Neural cell (in vitro differentiated cells): ENCODE results near the gene WFS1. TPM values are rescaled to one million over a fixed set of nuclear protein-coding genes. Genes with fewer than 3 reads are reported as not detected.

ENCODE experiments used
- H2AFZ ChIP-seq: fragments of 200-600, 300-800 bp; sonication (generic), shearing (Covaris generic); 2 replicates; pipeline ENCODE4 v1.6.0; 2014; ENCODE audit warnings: low read depth, mild to moderate bottlenecking, antibody characterized with exemption, low read length, moderate library complexity
- H3F3A ChIP-seq: fragments of 200-600 bp; shearing (Covaris generic); 2 replicates; pipeline ENCODE4 v1.6.1; 2016; ENCODE audit warnings: mild to moderate bottlenecking, moderate library complexity, mixed read lengths, antibody characterized with exemption, low read length; ENCODE audit not compliant: insufficient read depth, poor library complexity, severe bottlenecking
- H3K27ac ChIP-seq: fragments of 200-600, 300-800 bp; sonication (generic), shearing (Covaris generic); 2 replicates; pipeline ENCODE4 v1.5.1; 2014; ENCODE audit warnings: mild to moderate bottlenecking, low read length, moderate library complexity
- H3K27me3 ChIP-seq: fragments of 300-800, 200-600 bp; sonication (generic), shearing (Covaris generic); 2 replicates; pipeline ENCODE4 v1.6.0; 2014; ENCODE audit warnings: mild to moderate bottlenecking, low read depth, low read length, moderate library complexity; ENCODE audit not compliant: insufficient read depth
- H3K36me3 ChIP-seq: fragments of 300-800, 200-600 bp; sonication (generic), shearing (Covaris generic); 2 replicates; pipeline ENCODE4 v1.5.1; 2014; ENCODE audit warnings: mild to moderate bottlenecking, antibody characterized with exemption, low read length, moderate library complexity; ENCODE audit not compliant: insufficient read depth
- H3K4me2 ChIP-seq: fragments of 300-800, 200-600 bp; sonication (generic), shearing (Covaris generic); 2 replicates; pipeline ENCODE4 v1.6.0; 2014; ENCODE audit warnings: mild to moderate bottlenecking, low read length
- H3K4me3 ChIP-seq: fragments of 300-800, 200-600 bp; sonication (generic), shearing (Covaris generic); 2 replicates; pipeline ENCODE4 v1.5.1; 2014; ENCODE audit warnings: mild to moderate bottlenecking, low read length, moderate library complexity
- H3K79me2 ChIP-seq: fragments of 200-600 bp; shearing (Covaris generic); replicated peaks from 2 replicates; pipeline ENCODE4 v1.6.0; 2014; ENCODE audit warnings: mild to moderate bottlenecking, low read length, moderate library complexity; ENCODE audit not compliant: insufficient read depth
- H3K9ac ChIP-seq: fragments of 300-800, 200-600 bp; sonication (generic), shearing (Covaris generic); 2 replicates; pipeline ENCODE4 v1.6.1; 2016; ENCODE audit warnings: mild to moderate bottlenecking, low read length, mixed read lengths
- H3K9me2 ChIP-seq: fragments of 200-600 bp; shearing (Covaris generic); 2 replicates; pipeline ENCODE4 v1.6.1; 2016; ENCODE audit warnings: mild to moderate bottlenecking, low read length, mixed read lengths; ENCODE audit not compliant: insufficient read depth
- H3K9me3 ChIP-seq: fragments of 200-600, 300-800 bp; sonication (generic), shearing (Covaris generic); 2 replicates; pipeline ENCODE4 v1.6.1; 2016; ENCODE audit warnings: mild to moderate bottlenecking, mixed run types, low read length, moderate library complexity, mixed read lengths
- H4K20me1 ChIP-seq: fragments of 200-600 bp; shearing (Covaris generic); 2 replicates; pipeline ENCODE4 v1.6.1; 2016; ENCODE audit warnings: mild to moderate bottlenecking, mixed run types; ENCODE audit not compliant: insufficient read depth
- CTCF ChIP-seq: fragments of 450-650 bp; IDR thresholded peaks from 2 replicates; pipeline ENCODE4 v1.5.1; 2014; ENCODE audit warnings: antibody characterized with exemption, mild to moderate bottlenecking, moderate library complexity; ENCODE audit not compliant: poor library complexity, severe bottlenecking
- EP300 ChIP-seq: fragments of 450-650 bp; conservative IDR thresholded peaks from 2 replicates; pipeline ENCODE4 v1.6.1; 2014; ENCODE audit warnings: antibody characterized with exemption, mild to moderate bottlenecking, moderate library complexity; ENCODE audit not compliant: poor library complexity, severe bottlenecking
- EZH2 ChIP-seq: fragments of 200-600, 300-800 bp; shearing (Covaris generic), sonication (generic); IDR thresholded peaks from 2 replicates; pipeline ENCODE4 v1.6.1; 2014; ENCODE audit warnings: antibody characterized with exemption, low read length, borderline replicate concordance, mild to moderate bottlenecking; ENCODE audit not compliant: insufficient read depth, poor library complexity, severe bottlenecking
- MXI1 ChIP-seq: fragments of 450-650 bp; conservative IDR thresholded peaks from 2 replicates; pipeline ENCODE4 v1.6.1; 2014; ENCODE audit warnings: antibody characterized with exemption, mild to moderate bottlenecking; ENCODE audit not compliant: poor library complexity, severe bottlenecking
- POLR2AphosphoS5 ChIP-seq: IDR thresholded peaks from 2 replicates; pipeline ENCODE4 v1.6.1; 2012
- RAD21 ChIP-seq: fragments of 450-650 bp; conservative IDR thresholded peaks from 2 replicates; pipeline ENCODE4 v1.6.1; 2014; ENCODE audit warnings: antibody characterized with exemption, mild to moderate bottlenecking, moderate library complexity
- REST ChIP-seq: IDR thresholded peaks from 2 replicates; pipeline ENCODE4 v1.6.1; 2012; ENCODE audit warnings: borderline replicate concordance
- SMC3 ChIP-seq: fragments of 450-650 bp; conservative IDR thresholded peaks from 2 replicates; pipeline ENCODE4 v1.6.1; 2014; ENCODE audit warnings: antibody characterized with exemption, mild to moderate bottlenecking, moderate library complexity; ENCODE audit not compliant: poor library complexity
- TAF1 ChIP-seq: IDR thresholded peaks from 2 replicates; pipeline ENCODE4 v1.6.1; 2012; ENCODE audit warnings: low read depth
- polyA plus RNA-seq: library from polyadenylated mRNA; depleted of rRNA; stranded (reverse); fragments of >200 nt; gene quantifications from 2 replicates; pipeline ENCODE4 v1.2.3, GENCODE V29; 2014

The WFS1 gene
- polyA plus RNA-seq, 1 donor from 2014 or later: 4.5 TPM

- no peaks in the 10 kb centered on the region for H3F3A ChIP-seq
- peaks cover 15% of the 10 kb centered on the region for H3K36me3 ChIP-seq
- TF ChIP-seq SMC3 (no peak), TAF1 (no peak), MXI1 (no peak), EZH2 (no peak), RAD21 (no peak), POLR2AphosphoS5 (no peak), EP300 (no peak), CTCF (no peak), REST (no peak)
- no peak overlapping the region for H3K27ac ChIP-seq
- no peaks in the 10 kb centered on the region for H4K20me1 ChIP-seq
- no peak overlapping the region for H2AFZ ChIP-seq
- H3K9me2 ChIP-seq: no peaks in the 10 kb centered on the region
- peaks cover 7% of the 10 kb centered on the region for H3K9me3 ChIP-seq
- H3K27me3 ChIP-seq: no peaks in the 10 kb centered on the region
- no peak overlapping the region for H3K4me3 ChIP-seq
- no peaks in the 10 kb centered on the region for H3K79me2 ChIP-seq
- H3K9ac ChIP-seq: no peak overlapping the region
- H3K4me2 ChIP-seq: no peak overlapping the region
These were observed 50.0 kb downstream of the WFS1 start for GRCh38 chr4:6319530-6320150.

GRCh38 chr4:6320663-6321062, 51.0 kb downstream of the WFS1 start:
- TF ChIP-seq CTCF: no peak
- no peak for TF ChIP-seq SMC3
- TF ChIP-seq EP300: no peak
- TF ChIP-seq REST: no peak
- TF ChIP-seq TAF1: no peak
- TF ChIP-seq EZH2: no peak
- TF ChIP-seq POLR2AphosphoS5: no peak
- TF ChIP-seq MXI1: no peak
- TF ChIP-seq RAD21: no peak
- Histone ChIP-seq H3F3A (no peaks in the 10 kb centered on the region), H3K36me3 (peaks cover 15% of the 10 kb centered on the region), H3K27ac (no peak overlapping the region), H3K79me2 (no peaks in the 10 kb centered on the region), H3K4me2 (no peak overlapping the region), H3K27me3 (no peaks in the 10 kb centered on the region), H3K4me3 (no peak overlapping the region), H3K9ac (no peak overlapping the region), H3K9me2 (no peaks in the 10 kb centered on the region), H3K9me3 (peaks cover 7% of the 10 kb centered on the region), H4K20me1 (no peaks in the 10 kb centered on the region), H2AFZ (no peak overlapping the region)
